Measurements from ENCODE around the gene GNAT1. TPM values are rescaled to one million over a fixed set of nuclear protein-coding genes. Genes with fewer than 3 reads are reported as not detected.
"Not testable (repeated sequence)": the region's sequence is repeated elsewhere in the genome, so short reads cannot be mapped to it uniquely, and the experiment has no call there.

Gene GNAT1
- total RNA-seq, 1 experiment from 2014 or later, result not detected

GRCh38 chr3:50220109-50220508 is 28.7 kb downstream of the GNAT1 start:
- DNase-seq (ENCODE audit: low spot score), result no peak

- DNase-seq (ENCODE audit: low spot score), result no peak
These were observed 29.6 kb downstream of the GNAT1 start for GRCh38 chr3:50221051-50221410.

GRCh38 chr3:50221411-50222168 is 30.2 kb downstream of the GNAT1 start:
- DNase-seq (ENCODE audit: low spot score), result no peak

DNA sequence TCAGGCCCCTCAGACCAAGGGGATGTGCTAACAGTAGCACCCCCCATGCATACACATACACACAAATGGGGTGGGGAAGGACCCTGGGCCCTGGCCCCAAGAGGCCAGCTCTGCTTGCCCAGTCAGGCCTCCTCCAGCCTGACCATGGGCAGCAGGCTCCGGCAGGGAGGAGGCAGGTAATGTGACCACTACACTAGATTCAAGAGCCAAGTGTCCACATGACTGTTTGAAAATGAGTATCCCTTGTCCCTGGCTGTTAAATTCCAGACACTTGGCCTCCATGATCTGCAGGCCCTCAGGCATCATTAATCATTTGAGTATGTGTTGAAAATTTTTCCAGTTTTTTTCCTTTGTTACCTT is 30.7 kb downstream of the GNAT1 start:
- DNase-seq (ENCODE audit: low spot score), result no peak

DNA sequence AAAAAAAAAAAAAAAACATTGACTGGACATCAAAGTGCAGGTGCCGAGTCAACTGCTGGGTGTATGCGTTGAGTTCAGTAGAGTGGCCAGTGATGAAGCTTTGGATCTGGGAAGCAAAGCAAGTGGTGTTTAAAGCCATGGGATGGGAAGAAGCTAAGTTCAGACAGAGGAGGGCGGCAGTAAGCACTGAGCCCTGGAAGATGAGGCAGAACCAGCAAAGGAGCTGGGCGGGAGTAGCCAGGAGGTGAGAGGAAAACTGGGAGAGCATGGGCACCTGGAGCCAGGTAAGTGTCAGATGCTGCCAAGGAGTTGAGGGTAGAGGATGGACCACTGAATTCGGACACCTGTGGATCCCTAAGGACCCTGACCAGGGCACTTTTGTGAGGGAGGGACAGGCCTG is 33.2 kb downstream of the GNAT1 start:
- DNase-seq (ENCODE audit: low spot score), result no peak

- DNase-seq (ENCODE audit: low spot score), result no peak
These were observed 35.5 kb downstream of the GNAT1 start for GRCh38 chr3:50226888-50227389.

DNA sequence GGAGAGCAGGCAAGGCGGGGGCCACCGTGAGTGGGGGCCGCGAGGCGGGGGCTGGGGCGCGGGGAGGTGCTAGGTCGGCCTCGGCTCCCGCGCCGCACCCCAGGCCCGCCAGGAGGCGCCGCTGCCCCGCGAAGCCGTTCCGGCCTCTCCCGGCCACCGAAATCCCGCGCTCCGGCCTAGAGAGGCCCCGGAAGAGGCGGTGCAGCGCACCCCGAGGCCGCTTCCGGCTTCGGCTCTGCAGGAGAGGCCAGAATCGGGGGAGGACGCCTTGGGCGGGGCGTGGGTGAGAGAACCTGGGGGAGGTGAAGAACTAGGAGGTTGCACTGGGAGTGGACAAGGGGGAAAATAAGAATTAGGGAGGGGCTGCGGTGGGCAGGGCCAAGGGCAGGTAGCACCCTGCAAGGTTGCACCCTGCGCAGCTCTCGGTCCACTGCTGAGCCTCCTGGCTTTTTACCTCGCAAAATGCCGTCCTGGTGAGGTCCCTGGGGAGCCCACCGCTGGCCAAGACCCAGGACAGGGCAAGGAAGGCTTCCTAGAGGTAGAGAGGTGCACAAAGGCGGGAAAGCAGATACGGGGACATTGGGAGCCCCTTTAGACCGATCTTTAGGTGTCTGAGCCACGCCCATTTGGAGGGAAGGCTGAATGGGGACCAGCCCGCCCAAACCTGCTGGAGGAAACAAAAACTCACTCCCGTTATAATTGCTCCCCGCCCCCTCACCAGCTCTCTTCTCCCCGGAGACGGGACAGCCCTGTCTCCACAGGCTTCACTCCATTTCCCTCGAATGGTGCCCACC is 36.2 kb downstream of the GNAT1 start:
- peak; percentile 82 for DNase-seq (ENCODE audit: low spot score)

- DNase-seq (ENCODE audit: low spot score), result not testable (repeated sequence)
These were observed 36.9 kb downstream of the GNAT1 start for GRCh38 chr3:50228184-50228763.

DNA sequence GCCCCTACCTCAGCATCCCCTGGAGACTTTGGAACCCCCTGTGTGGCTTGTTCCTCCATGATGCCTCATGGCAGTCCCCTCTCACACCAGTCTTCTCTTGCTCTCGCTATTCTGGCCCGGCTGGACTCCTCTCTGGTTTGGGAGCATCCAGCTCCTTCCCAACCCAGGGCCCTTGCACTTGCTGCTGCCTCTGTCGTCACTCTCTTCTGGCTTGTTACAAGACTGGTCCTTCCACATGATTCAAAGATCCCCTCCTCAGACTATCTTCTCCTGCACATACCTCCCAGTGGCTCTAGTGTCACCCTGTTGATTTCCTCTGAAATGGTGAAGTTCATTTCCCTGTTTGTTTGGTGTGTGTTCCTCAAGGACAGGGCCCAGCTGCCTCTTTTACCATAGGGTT is 38.1 kb downstream of the GNAT1 start:
- DNase-seq (ENCODE audit: low spot score), result no peak

- DNase-seq (ENCODE audit: low spot score), result no peak
These were observed 38.8 kb downstream of the GNAT1 start for GRCh38 chr3:50230104-50230793.

DNA sequence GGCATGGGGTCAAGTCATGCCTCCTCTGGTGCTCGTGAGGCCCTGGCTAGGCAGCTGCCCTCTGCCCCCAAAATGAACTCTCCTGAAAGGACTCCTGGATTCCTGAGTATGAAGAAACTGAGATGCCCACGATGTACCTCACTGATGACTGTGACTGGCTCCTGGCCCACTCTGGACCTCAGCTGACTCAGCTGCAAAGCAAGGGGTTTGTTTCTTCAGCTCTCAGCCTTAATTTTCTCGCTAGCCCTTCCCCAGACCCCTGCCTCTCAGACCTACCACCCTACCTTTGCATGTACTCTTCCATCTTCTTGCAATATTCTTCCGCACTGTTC is 39.4 kb downstream of the GNAT1 start:
- no peak for DNase-seq (ENCODE audit: low spot score)

- no peak for DNase-seq (ENCODE audit: low spot score)
These were observed 40.2 kb downstream of the GNAT1 start for GRCh38 chr3:50231581-50231980.

GRCh38 chr3:50232303-50232702 is 40.9 kb downstream of the GNAT1 start:
- no peak for DNase-seq (ENCODE audit: low spot score)

DNA sequence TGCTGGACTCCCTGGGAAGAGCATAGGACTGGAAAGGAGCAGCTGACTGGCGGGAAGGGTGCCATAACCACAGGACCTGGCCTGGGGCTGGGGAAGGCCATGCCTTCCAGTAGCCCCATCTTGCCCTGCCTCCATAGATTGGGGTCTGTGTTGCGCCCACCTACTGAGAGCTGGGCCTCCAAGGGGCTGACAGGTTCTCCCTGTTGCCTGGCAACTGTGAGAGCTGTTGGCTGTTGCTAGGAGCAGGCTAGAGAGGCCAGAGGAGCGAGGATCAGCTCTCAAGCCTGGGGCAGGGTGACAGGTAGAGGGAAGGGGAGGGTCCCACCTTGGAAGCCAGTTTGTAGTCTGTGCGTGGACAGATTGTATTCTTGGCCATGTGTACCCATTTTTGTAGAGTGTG is 41.8 kb downstream of the GNAT1 start:
- no peak for DNase-seq (ENCODE audit: low spot score)

- peak; percentile 96 for DNase-seq (ENCODE audit: low spot score)
These were observed 44.5 kb downstream of the GNAT1 start, which contains the start of gene GNAI2 for GRCh38 chr3:50235716-50236483. Gene GNAI2 (plus strand): TSS chr3:50236204. CDS start chr3:50236336, 132 bp downstream.

GRCh38 chr3:50236484-50237132 is 45.2 kb downstream of the GNAT1 start:
- DNase-seq (ENCODE audit: low spot score), result no peak

- no peak for DNase-seq (ENCODE audit: low spot score)
These were observed 45.8 kb downstream of the GNAT1 start for GRCh38 chr3:50237133-50237651.

- peak; percentile 83 for DNase-seq (ENCODE audit: low spot score)
These were observed 46.5 kb downstream of the GNAT1 start for GRCh38 chr3:50237754-50238548.

DNA sequence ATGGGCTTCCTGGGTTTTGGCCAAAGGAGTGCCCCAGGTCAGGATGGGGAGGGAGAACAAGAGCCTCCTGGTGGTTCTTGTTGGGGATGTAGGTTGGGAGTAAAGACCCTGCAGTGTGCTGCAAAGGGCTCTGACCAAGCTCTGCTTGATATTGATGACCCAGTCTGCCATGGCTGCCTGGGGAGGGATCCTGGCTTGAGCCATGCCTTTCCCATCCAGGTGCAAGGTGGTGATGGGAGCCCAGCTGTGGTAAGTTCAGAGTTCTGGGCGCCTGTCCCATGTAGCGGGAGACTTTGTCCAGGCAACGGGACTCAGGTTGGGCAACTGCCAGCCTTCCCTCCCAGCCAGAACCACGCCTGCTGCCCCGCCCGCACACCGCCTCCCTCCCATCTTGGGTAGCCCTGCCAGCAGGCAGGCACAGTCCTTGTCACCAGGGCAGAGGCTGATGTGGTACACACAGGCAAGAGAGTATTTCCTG is 47.2 kb downstream of the GNAT1 start:
- peak; percentile 72 for DNase-seq (ENCODE audit: low spot score)

- no peak for DNase-seq (ENCODE audit: low spot score)
These were observed 48.2 kb downstream of the GNAT1 start for GRCh38 chr3:50239649-50240048.
